ENCODE data around the gene NAA80.
A peak's percentile ranks its signal among the peaks of the same experiment; 100 is the strongest.

NAA80 gene

GRCh38 chr3:50327943-50328691 is 28.9 kb upstream of the NAA80 start, which contains the start of gene TUSC2:
Gene TUSC2 (minus strand): TSS chr3:50328223. CDS start chr3:50328099, 124 bp downstream.
- peak; percentile 92 for DNase-seq

DNA sequence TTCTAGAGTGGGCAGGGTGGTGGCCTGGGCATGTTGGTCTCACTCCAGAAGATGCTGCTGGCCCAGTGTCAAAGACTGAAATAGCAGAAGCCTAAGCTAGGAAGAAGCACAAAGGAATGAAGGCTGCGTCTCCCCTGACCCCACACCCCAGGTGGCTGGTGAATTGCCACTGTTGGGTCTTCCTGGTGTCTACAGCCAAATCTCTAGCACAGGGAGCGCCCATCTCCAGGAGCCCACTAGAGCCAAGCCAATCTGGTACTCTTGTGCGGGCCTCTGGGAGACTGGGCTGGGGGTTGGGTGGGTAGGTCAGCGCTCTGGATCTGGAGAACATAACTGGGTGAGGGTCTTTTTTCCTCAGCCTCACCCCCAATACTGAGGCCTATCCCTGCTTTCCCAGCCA is 27.9 kb upstream of the NAA80 start:
- DNase-seq, result no peak

DNA sequence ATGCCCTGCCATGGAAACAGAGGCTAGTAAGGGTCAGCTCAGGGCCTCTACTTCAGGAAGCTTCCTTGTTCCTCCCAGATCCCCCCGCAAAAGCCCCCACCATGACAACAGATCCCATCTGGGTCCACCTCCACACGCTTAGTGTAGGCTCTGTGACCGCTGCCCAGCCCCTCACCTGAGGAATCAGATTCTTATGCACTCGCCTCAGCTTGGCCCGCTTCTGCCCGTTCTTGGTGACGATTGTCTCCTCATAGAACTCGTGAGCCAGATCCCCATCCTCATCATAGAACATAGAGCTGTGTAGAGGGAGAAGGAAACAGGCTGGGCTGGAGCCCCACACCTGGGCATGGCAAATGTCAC is 27.0 kb upstream of the NAA80 start:
- no peak for DNase-seq

DNA sequence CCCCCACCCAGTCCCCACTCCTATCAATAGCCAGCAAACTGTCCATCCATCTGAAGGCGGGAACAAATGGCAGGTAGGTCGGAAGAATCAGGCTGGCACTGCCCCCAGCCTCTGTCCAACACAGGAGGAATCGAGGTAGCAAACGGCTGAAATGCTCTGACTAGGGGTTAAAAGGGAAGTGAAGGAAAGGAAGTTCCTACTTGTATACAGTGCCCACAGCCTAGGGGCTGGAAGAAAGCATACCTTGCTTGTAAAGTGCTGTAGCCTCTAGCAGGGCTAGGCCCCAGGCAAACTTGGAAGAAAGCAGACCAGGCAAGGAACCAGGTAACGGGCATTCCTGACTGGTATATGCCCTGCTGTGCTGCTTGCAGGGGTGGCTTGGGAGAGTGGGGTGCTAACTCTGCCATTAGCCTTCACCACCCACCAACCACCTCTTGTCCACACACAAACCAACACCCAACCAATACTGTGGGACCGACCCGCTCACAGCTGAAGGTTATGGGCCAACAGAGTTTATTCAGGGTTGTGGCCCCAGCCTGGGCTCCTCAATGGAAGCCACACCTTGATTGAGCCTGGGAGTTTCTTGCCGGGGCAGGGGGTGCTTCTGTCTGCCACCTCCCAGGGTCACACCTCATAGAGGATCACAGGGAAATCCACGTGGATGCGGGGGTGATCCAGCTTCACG is 26.4 kb upstream of the NAA80 start:
- no peak for DNase-seq

DNA sequence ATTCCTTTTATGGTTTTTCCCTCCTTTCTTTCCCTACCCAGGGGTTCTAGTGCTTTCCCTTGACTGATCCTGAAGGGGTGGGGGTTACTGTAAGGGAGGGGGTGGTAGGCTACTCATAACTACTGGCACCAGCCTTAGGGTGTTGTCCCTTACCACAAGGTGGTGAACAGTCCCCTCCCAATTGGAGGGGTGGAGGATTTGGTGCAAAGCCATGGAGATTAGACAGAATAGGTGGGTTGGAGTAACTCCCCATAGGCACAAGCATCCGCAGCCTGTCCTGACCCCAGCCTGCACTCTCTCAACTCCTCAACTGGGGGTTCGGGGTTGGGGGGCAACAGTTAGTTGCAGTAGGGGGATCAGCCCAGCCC is 25.9 kb upstream of the NAA80 start:
- no peak for DNase-seq

- peak; percentile 22 for DNase-seq
These were observed 25.3 kb upstream of the NAA80 start for GRCh38 chr3:50324351-50325112.

- DNase-seq, result no peak
These were observed 24.5 kb upstream of the NAA80 start for GRCh38 chr3:50323614-50324199.

- DNase-seq, result no peak
These were observed 23.9 kb upstream of the NAA80 start for GRCh38 chr3:50323092-50323600.

DNA sequence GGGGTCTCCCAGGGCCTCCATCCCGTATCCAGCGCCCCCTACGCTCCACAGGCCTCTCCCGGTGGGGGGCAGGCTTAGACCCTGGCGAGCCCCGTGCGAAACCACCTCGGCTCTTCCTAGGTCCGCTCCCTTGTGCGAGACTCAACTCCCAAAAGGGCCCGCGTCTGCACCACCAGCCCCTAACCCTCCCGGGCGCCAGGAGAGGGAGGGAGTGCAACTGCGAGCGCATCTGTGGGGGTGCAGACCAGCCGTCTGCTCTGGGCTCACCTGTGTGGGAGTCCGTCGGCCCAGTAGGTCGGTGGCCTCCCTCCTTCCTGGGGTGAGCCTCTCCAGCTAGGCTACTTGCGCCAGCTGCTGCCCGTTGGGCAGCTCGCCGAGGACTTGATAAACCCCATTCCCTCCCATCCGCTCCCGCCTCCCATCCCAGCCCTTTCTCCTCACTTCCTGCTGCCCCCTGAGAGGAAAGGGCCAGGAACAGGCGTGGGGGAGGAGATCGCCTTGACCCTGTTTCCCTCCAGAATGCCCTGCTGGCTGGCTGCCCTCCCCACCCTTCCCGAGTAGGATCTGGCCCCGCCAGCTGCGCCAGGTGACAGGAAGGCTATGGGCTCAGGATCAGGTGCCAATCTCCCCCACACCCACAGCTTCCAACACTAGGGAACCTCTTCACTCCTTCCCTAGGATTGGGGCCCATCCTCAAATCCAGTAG is 23.3 kb upstream of the NAA80 start, which contains the start of gene HYAL2:
HYAL2 (minus strand) TSS at position 360 of the 706 bp plus-strand sequence. CDS start 2,256 bp downstream, outside the sequence.
- DNase-seq, result no peak

- DNase-seq, result no peak
These were observed 22.8 kb upstream of the NAA80 start for GRCh38 chr3:50322115-50322385.

GRCh38 chr3:50321336-50322114 is 22.3 kb upstream of the NAA80 start:
- DNase-seq, result peak; percentile 84

DNA sequence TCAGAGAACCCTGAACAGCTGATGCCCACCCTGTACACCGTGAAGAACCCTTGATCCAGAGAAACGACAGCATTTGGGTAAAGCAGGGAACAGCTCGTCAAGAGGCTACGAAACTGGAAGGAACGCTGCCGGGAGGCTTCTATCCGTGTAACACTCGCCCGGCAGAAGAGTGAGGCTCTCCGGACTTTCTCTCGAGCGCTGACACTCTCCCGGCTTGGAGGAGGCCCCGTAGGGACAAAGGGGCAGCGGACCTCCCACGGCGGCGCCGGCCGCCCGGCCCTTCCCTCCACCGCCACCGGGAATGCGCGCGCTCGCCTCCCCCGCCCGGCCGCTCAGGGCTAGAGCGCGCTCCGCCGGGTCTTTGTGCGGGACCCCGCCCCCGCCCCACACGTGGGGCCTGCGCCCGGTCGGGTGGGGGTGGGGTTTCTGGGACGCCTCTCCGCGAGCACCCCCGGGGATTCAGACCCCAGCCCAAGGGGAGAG is 21.7 kb upstream of the NAA80 start:
- DNase-seq, result peak; percentile 44

DNA sequence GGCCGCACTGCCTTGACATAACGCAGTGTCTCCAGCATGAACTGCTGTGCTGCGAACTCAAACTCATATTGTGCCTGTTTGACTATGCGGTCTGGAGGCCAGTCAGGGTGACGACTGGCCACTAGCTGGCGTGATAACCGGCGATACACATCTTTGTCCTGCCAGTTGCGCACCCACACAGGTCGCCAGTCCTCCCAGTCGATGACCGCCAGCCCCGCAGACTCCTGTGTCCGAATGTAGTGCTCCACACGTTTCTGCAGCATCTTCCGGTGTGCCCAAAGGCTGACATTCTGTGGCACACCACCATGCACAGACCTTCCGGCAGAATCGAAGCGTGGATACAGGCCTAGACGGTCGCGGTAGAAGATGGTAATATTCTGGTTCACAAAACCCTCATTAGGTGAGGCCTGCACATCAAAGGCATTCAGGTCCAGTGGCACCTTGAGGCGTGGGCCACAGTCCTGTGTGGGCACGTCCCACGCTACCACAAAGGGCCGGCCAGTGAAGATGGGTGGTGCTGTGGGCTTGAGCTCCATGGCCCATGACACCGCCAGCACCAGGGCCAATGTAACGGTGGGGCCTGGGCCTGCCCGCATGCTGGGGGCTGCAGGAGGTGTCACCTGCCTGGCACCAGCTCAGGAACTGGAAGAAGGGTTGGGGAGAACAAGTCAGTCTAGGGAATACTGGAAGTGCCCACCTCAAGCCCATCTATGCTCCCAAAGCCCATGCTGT is 20.9 kb upstream of the NAA80 start:
- DNase-seq, result no peak

DNA sequence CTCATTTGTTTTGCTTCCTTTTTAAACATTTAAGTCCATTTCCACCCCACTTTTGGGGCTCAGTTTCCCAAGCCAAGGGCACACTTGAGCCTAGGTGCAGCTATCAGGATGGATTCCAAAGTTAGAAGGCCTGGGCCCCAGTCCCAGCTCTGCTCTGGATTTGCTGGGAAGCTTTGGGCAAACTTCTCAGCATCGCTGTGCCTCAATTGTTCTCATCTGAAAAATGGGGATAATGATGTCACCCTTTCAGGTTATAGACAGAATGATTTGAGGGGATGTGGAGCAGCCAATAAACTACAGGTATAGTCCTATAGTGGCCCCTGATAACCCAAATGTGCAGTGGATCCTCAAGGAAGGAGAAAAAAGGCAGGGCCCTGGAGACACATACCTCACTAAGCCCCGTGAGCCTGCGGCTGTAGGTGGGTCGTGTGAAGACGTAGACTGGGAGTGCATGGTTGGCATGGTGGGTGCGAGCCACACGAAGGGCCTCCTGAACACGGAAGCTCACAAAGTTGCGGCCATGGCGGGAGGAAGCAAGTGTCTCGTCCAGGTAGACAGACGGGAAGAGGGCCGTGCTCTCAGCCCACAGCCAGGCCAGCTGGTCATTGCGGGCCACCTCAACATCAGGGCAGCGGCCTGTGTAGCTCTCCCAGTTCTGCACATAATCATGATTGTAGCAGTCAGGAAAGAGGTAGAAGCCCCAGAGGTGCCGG is 20.1 kb upstream of the NAA80 start:
- DNase-seq, result no peak

DNA sequence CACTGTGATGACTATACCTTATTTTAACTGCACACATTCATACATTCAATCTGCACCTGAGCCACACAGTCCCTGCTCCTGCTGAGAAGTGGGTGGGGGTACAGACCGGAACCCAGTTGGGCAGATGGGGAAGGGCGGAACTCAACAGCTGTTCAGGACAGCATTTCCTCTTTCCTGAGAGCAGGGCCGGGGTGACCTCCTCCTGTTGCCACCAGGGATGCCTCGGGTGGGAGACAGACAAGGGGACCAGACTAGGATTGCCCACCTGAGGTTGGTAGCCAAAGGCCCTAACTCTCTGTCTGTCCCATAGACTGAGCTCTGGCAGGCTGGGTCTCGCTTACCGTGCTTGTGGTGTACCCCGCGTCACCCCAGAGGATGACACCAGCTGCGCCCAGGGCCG is 19.4 kb upstream of the NAA80 start:
- no peak for DNase-seq

DNA sequence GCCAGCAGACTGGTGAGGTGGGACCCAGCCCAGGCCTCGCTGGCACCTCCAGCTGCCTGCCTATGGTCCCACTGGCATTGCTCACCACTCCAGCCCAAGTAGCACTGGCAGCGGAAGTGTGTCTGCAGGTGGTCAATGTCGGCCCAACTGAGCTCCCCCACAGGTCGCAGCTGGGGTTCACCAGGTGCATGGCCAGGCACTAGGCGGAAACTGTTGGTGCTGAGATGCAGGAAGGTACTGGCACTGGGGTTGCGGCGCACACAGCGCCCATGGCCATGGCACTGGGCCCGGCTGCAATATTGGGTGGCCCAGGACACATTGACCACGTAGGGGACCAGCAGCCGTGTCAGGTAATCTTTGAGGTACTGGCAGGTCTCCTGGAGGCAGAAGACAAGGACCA is 19.0 kb upstream of the NAA80 start:
- DNase-seq, result no peak

DNA sequence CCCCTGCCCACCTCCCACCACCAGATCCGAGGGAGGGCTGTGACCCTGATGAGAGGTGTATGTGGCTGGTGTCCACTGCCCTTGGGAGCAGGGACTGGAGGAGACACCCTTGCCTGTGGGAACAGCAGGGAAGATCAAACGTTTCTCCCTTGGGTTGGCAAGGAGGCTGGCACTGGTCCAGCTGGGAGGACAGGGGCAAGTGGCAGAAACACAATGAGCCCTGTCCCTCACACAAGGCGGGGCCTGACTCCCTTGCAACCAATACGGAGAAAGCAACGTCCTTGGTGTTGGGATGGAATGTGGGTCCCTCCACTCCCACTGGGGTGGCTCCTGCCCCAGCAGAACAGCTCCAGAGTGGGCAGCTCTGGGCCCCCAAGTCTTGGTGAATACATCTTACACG is 18.1 kb upstream of the NAA80 start:
- DNase-seq, result no peak

DNA sequence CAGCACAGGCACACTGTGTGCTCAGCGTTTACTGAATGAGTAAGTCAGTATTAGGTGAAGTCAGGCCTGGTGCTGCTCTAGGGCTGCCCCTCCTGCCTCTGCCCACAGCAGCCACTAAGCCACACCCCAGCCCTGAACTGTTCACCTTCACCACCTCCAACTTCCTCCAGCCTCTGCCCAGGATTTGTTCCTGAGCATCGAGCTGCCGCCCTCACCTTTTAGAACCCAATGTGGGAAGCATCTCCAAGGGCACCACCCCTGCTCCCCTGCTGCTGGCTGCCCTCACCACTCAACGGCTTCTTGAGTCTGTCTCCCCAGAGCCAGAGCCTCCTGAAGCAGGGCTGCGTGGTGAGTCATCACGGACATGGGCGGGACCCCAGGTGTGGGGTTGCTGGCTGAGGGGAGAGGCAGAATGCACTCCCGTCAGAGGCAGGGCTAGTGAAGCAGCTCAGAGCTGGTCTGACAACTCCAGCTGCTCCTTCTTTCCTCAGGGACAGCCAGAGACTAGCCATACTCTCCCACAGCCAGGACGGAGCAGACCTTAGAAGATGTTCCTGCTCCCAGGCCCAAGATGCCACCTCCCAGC is 17.5 kb upstream of the NAA80 start:
- no peak for DNase-seq

- DNase-seq, result no peak
These were observed 15.6 kb upstream of the NAA80 start for GRCh38 chr3:50314816-50315215.

DNA sequence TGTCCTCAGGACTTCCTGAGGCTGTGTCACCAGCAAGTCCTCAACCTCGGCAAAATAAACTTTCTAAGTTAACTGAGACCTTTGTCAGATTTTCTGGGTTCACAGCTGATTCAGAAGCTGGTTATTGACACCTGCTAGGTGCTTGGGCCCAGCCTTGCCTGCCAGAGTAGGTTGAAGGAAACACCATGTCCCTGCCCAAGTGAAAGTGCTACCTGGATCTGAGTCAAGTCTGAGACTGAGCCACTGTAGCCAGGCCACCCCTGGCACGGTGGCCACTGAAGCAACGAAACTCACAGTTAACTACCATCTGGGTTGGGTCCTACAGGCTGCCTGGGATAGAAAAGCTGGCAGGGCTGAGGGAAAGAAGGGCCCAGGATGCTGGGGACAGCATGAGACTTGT is 15.1 kb upstream of the NAA80 start:
- DNase-seq, result no peak

Data from NCI-H526 treated with DMSO at 0.1 percent for 48 hours (cell line).